Dermis microvascular lymphatic vessel endothelial cell (primary cell): ENCODE measurements around the gene PYHIN1. TPM values are rescaled to one million over a fixed set of nuclear protein-coding genes. Genes with fewer than 3 reads are reported as not detected.
"Not testable (repeated sequence)": the region's sequence is repeated elsewhere in the genome, so short reads cannot be mapped to it uniquely, and the experiment has no call there.

Experiments
- DNase-seq, 2 donors: peaks; one replicate each; pipeline versions ENCODE4 v3.0.0 to v3.0.0-alpha.2; 2010; ENCODE audit warnings: low read depth in 2 of 2
- total RNA-seq: library from RNA; depleted of rRNA; stranded (reverse); fragments of >200 nt; gene quantifications from 2 replicates; pipeline ENCODE4 v1.2.1, GENCODE V29; 2014

PYHIN1 gene
- total RNA-seq, 1 donor from 2014 or later = not detected

DNA sequence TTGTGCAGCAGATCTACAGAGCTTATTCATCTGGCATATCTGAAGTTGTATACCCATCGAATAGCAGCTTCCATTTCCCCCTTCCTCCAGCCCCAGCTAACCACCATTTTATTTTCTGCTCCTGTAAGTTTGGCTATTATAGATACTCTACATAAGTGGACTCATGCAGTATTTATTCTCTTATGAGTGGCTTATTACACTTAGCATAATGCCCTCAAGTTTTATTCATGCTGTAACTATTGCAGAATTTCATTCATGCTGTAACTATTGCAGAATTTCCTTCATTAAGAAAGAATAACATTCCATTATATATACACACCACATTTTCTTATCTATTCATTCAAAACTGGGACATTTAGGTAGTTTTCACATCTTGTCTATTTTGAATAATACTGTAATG lies 47.9 kb downstream of the PYHIN1 start:
- no peak for DNase-seq

DNA sequence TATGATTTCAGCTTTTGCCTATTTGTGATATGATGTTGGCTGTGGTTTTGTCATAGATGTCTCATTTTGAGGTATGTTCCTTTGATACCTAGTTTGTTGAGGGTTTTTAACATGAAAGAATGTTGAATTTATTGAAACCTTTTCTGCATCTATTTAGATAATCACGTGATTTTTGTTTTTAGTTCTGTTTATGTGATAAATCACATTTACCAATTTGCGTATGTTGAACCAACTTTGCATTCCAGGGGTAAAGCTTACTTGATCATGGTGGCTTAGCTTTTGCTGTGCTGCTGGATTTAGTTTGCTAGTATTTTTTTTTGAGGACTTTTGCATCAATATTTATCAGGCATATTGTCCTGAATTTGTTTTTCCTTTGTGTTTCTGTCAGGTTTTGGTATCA lies 51.9 kb downstream of the PYHIN1 start:
- DNase-seq = no peak

DNA sequence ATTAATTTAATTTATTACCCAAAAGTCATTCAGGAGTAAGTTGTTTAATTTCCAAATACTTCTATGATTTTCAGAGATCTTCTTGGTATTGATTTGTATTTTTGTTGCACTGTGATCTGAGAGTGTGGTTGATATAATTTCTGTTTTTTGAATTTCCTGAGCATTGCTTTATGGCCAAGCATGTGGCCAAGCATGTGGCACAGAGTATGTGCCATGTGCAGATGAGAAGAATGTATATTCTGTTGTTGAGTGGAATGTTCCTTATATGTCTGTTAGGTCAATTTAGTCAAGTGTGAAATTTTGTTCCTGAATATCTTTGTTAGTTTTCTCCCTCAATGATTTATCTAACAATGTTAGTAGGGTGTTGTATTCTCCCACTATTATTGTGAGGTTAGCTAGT lies 53.0 kb downstream of the PYHIN1 start:
- DNase-seq = no peak

DNA sequence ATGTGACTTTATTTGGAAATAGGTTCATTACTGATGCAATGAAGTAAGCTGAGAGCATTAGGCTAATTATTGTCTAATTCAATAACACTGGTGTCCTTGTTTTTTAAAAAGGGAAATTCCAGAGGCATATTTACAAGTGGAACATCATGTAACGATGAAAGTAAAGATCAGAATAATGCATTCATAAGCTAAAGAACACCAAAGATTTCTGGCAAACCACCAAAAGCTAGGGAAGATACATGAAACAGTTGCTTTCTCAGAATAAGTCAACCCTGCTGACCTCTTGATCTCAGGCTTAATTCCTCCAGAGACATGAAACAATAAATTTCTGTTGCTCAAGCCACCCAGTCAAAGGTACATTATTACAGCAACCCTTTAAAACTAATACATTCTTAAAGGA lies 58.1 kb downstream of the PYHIN1 start:
- DNase-seq = no peak

DNA sequence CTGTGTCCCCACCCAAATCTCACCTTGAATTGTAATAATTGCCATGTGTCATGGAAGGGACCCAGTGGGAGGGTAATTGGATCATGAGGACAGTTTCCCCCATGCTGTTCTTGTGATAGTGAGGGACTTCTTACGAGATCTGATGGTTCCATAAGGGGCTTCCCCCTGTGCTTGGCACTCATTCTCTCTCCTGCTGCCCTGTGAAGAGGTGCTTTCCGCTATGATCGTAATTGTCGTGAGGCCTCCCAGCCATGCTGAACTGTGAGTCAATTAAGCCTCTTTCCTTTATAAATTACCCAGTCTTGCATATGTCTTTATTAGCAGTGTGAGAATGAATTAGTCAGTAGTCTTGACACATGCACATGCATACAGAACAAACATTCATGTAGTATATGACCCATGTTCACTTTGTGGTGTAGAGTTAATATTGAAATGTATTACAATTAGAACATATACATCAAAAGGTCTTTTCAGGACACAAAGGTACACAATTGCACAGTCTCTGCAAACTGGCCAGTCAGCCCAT lies 61.5 kb downstream of the PYHIN1 start:
- DNase-seq = no peak

DNA sequence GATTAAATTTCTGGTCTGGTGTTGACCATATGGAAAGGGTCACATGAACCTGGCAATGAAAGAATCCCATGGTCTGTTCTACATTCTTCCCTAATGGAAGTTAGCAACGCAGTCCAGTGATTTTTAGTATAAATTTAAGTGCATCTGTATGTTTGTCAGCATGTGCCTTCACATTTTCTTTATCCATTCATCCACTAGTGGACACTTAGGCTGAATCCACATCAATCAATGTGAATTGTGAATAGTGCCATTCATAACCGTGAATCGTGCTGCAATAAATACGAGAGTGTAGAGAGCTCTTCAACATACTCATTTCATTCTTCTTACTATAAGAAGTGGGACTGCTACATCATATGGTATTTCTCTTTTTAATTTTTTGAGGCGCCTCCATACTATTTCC lies 65.6 kb downstream of the PYHIN1 start:
- no peak for DNase-seq

DNA sequence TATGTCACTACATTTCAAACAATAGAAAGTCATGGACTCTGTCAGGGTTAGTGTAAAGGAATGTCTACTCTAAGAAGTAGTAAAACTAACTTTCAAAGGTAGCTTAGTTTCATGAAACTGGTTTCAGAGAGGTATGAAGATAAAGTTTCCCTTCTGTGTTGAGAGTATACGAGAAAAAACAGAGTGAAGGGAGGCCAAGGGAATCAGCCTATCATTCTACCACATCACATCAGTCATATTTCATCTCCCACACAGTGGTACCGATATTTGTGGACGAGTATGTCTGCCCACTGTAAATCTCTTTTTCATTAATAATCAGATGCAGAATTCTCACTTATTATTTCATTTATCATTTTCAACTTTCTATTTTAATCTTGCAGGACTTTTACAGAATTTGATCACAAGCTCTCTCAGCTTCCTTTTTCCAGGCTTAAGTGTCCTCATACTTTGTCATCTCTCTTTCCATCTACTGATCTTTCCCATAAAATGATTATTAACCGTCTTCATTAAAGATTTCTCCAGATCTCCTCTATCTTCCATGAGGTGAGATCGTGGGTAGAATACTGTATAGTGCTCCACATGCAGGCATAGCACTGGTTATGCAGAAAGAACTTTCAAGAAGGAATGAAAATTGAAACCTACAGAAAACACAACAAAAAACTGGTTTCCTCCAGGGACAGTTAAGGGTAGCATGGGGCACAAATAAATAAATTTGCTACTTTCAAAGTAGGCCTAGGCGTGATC lies 66.9 kb downstream of the PYHIN1 start:
- no peak for DNase-seq

DNA sequence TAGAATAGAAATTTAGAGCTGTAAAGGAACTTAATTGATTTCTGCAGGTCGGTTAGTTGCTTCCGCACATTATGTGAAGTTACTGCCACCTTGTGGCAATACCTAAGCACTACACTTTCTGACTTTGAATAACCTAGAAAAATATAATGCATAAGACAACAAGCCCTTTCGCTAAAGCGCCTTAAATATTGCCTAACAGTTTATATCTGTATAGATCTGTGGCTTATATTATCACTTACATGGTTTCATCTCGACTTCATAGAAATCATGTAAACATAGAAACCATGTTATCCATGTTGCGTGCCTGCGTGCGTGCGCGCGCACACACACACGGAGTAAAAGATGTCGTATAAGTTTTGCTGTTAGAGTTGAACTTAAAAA lies 67.4 kb downstream of the PYHIN1 start:
- DNase-seq = peak; percentile 47 to 61

DNA sequence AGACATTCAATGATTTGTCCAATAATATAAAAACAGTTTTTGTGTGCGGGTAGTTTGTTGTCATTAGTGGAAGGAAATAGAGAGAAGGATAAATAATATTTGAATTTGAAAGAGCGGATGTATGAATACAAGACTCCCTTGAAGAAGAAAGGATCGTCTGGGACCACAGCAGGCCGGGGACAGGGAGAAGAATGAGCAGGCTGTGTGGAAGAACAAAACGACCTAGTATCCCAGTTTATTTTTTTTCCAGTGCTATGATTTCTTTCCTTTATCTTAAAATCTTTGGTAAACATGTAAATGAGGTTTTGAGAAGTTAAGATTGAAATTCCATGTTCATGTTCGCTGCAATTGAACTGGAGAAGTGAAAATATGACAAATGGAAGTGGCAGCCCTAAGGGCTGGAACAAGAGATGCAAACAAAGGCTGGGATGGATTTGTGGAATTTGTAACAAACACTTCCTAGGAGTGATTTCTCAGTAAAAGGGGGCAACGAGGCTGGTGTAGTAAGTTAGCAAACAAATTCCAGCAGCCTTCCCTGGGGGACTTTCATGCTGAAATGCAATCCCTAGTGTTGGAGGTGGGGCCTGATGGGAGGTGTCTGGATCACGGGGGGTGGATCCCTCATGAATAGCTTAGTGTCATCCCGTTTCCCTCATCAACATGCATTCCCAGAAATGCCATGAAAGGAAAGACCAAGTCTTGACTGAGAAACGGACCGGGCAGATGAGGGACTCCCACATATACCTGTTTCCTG lies 68.1 kb downstream of the PYHIN1 start:
- DNase-seq = peak; percentile 94 to 95

DNA sequence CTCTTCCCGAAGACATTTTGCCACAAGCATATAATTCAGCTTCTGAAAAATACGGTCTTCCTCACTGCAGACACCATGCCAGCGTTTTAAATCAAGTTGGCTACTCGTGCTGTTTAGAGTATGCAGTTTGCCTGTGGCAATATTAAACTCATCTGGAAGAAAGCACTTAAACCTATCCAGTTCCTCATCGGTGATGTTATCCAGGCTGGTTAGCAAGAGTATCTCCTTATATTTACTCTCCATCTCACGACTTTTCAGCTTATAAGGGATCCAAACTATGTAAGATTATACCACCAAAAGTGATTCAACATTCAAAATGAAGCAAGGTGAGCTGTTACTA lies 68.7 kb downstream of the PYHIN1 start:
- DNase-seq = no peak

DNA sequence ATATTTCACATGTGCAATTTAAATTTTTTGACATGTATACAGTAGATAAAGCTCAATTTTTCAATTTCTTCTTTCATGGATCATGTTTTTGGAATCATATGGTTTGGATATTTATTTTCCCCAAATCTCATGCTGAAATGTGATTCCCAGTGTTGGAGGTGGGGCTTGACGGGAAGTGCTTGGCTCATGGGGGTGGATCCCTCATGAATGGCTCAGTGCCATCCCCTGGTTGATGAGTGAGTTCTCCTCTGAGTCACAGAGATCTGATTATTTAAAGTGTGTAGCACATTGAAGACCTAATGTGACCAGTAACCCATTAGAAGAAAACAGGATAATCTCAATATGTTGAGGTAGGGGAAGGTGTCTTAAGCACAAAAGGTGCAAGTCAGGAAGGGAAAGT lies 69.3 kb downstream of the PYHIN1 start:
- peak; percentile 90 to 95 for DNase-seq

DNA sequence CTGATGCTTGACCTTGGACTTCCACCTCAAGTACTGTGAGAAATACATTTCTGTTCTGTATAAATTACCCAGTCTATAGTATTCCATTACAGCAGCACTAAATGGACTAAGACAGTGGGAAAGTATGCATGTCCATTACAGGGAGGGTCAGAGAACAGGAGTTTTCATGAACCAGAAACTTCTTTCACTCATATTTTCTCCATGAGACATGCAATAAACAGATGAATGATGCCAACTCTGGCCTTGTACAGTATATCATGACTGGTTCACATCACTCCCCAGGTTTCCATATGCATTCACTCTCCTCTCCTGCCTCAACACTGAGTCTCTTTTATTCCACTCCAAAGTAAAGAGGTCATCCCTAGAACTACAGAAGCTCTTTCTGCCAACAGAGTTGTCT lies 73.8 kb downstream of the PYHIN1 start:
- no peak for DNase-seq

DNA sequence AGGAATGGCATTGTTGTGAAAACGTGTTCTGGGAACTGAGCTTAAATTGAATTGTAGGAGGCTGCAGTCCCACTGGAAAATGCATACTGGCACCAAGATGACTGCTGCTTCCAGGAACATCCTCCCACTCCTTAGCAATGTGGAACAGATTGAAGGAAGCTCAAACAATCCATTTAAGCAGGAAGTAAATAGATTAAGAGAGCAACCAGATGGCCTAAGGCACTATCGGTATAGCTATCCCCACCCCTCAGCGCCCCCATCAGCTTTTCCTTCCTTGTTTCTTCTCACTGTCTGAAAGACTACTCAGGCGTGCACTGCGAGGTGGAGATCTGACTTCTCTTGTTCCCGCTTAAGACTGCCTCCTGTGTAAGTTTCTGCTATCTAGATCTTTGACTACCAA lies 74.3 kb downstream of the PYHIN1 start:
- no peak for DNase-seq

DNA sequence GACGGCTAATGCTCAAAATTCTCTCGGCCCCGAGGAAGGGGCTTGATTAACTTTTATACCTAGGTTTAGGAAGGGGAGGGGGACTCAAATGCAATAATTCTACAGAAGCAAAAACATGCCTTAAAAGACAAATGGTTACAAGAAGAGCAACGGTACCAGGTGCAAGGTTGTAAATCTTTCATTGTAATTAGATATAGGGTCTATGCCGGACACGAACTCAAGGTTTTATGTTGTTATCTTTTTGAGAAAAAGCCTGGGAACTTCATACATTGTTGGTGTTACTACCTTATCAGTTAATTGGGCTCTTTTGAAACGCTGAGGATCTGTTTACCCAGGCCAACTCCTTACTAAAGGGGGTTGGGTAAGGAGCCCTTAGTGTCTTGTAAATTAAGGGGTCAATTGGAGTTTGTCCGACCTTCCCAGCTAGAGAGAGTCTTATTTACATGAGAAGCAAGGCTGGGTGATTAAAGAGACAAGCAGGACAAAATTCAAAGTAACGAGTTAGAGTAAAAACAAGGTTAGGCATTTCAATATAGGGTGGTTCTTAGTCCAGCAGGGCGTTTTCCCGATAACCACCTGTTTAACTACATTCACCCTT lies 75.0 kb downstream of the PYHIN1 start:
- DNase-seq = not testable (repeated sequence)

DNA sequence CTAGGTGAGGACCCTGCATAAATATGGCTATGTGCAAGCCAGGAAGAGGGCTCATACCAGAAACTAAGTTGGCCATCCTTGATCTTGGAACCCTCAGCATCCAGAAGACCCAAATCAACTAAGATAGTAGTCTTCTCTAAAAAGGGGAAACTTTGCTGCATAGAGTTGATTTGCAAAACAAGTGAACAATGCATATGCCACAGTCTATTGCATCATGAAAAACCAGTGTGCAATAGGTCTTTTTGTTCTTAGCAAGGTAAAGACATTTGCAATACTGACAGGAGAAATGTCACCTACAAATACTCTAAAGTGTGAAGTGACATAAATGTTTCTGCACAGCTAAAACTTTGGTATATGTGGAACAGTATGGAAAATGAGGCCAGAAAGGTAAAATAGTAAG lies 76.4 kb downstream of the PYHIN1 start:
- DNase-seq = no peak

DNA sequence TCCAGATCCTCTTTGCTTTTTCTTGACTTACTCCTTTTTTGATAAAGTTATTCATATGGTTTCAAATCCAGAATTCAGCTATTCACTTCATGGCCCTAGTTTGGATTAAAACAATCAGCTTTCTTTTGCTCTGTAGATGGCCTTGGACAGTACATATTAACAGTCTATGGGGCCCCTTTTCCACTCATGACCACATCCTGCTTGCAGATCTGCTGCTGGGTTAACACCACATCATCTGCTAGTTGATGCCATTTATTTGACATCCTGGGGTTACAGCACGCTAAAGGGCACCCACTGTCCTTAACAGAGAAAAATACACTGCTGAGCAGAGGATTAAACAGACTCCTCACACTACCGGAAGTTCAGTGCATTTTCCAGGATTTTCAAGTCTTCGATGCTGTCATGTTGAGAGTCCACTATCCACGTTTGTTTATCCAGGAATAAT lies 77.4 kb downstream of the PYHIN1 start:
- DNase-seq = no peak

DNA sequence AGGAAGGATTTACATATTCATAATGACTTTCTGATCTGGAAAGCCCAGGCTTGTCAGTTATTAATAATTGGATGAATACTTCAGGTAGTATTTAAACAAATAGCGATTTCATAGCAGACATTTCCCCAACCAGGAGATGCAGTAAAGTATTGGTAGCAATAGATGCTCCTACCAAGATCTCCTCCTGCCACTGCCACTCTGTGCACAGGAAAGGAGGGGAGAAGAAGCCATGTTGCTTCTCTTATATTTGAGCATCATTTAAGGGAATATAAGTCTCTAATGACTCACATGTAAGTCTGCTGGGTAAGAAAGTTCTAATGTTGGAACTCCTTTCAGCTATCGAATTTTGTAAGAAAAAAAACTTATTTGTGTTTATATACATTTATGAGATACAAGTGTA lies 77.9 kb downstream of the PYHIN1 start:
- no peak for DNase-seq

DNA sequence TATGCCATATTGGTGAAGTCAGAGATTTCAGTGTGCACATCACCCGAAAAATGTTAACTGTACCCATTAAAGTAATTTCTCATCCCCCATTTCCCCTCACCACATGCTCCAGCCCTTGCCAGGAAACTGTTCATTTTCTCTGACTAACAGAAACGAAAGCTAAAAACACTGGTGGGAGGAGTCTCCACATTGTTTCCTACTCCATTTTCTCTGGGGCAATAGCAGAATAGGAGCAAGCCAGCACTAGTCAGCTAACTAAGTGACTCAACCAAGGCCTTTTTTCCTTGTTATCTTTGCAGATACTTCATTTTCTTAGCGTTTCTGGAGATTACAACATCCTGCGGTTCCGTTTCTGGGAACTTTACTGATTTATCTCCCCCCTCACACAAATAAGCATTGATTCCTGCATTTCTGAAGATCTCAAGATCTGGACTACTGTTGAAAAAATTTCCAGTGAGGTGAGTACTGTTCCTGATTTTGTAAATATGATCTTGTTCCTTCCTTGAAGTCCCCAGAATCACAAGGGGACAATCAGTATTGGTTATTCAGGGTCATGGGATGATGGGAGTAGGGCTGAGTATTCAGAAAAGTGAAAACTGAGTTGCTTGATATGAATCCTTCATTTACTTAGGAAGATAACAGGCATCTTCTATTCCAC lies 78.5 kb downstream of the PYHIN1 start, which contains the start of gene IFI16:
TSS of gene IFI16 (plus strand) at position 204 of the 658 bp plus-strand sequence. CDS start 4,774 bp downstream, outside the sequence.
- peak; percentile 84 to 93 for DNase-seq

DNA sequence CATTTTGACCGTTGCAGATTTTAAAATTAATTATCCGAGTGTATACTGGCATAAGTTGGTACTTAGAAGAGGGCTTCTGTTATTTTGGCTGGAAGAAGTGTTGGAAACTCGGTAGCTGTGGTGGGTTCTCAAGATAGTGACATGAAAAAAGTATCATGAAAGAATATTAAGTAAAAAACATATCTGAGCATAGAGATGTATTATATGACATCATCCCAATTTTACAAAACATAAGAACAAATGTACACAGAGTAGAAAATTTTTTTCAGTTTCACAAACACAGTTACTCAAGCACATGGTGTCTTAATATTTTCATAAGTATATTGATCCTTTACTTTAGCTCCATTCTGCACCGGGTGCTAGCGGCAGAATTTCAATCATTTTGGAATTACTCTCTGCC lies 79.0 kb downstream of the PYHIN1 start:
- DNase-seq = no peak

DNA sequence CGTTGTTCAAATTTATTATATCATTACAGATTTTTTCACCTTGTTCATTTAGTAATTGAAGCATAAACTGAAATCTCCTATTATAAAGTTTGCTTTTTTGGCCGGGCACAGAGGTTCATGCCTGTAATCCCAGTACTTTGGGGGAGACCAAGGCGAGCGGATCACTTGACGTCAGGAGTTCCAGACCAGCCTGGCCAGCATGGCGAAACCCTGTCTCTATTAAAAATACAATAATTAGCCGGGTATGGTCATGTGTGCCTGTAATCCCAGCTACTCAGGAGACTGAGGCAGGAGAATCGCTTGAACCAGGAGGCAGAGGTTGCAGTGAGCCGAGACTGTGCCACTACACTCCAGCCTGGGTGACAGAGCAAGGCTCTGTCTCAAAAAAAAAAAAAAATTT lies 79.6 kb downstream of the PYHIN1 start:
- DNase-seq = not testable (repeated sequence)

DNA sequence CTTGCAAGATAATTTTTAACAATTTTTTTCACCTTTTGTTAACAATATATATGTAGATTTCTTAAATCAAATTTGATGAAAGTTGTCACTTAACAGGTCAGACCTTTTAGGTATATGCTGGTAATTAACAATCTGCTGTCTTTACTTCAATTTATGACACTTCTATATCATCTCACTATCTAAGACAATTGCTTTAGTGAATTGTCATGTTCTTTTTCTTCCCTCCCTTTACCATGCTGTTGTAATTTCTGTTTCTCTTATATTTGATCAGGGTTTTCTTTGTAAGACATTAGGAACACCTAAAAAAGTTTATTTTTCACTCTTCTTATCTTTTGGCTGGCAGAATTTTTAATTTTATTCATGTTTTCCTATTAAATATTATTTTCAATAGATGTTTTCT lies 80.4 kb downstream of the PYHIN1 start:
- DNase-seq = no peak

DNA sequence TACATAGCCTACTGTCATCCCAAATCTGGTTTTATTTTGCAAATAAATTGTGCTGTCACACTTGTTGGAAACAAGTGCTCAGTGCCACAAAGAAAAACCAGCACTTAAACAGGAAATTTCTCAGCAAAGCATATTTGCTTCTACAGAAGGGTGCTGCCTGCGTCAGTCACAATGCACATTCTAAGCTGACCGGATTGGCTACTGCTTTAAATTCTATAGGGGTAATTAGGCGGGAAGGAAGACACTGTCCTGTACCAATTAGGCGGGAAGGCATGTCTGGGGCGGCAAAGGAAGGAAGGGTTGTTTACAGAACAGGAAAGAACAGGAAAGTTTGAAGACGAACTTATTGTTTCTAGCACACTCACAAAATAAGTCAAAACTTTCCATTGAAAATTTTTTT lies 81.1 kb downstream of the PYHIN1 start:
- DNase-seq = peak in 1 of 2 donors; percentile 82
